SK-N-SH (cell line): ENCODE measurements around the gene HLA-B. TPM values are rescaled to one million over a fixed set of nuclear protein-coding genes. Genes with fewer than 3 reads are reported as not detected.

Experiments used
- CTCF ChIA-PET: fragments of 300-600, 350-600 bp; formaldehyde crosslinking; extraction: SDS; loops from one replicate; lab custom pipeline; 2021; lab: Yijun Ruan, JAX
- POLR2A ChIA-PET: fragments of 350-600 bp; sonication (Branson Sonifier 250); formaldehyde crosslinking; extraction: SDS; loops from one replicate; lab custom pipeline; 2020; ENCODE audit warnings: antibody characterized with exemption, inconsistent platforms; lab: Yijun Ruan, JAX
- DNase-seq: peaks from one replicate; pipeline ENCODE4 v3.0.0; 2012
- H2AFZ ChIP-seq: fragments of 200-600 bp; sonication (generic); 2 replicates; pipeline ENCODE4 v1.8.1; 2016; ENCODE audit warnings: antibody characterized with exemption, mild to moderate bottlenecking, low read depth
- H3F3A ChIP-seq: fragments of 200-600 bp; sonication (generic); replicated peaks from 2 replicates; pipeline ENCODE3; 2016; ENCODE audit warnings: antibody characterized with exemption, mild to moderate bottlenecking; ENCODE audit not compliant: insufficient read depth
- H3K27ac ChIP-seq, 2 experiments: fragments of 200-500 bp in 1 of 2; fragments of 200-600 bp in 1 of 2; sonication (Bioruptor generic) in 1 of 2; sonication (generic), shearing (Covaris generic) in 1 of 2; 2 replicates each; pipeline versions ENCODE4 v1.5.1 to v1.6.1; 2014 to 2016; ENCODE audit warnings: low read depth in 2 of 2, inconsistent platforms in 1 of 2, low read length in 1 of 2, mild to moderate bottlenecking in 1 of 2, mixed read lengths in 1 of 2
- H3K27me3 ChIP-seq: fragments of 200-600 bp; sonication (generic), shearing (Covaris generic); 2 replicates; pipeline ENCODE4 v1.6.1; 2016; ENCODE audit warnings: mixed run types; ENCODE audit not compliant: insufficient read depth
- H3K36me3 ChIP-seq, 2 experiments: fragments of 200-500 bp in 1 of 2; fragments of 200-600 bp in 1 of 2; sonication (Bioruptor generic) in 1 of 2; sonication (generic) in 1 of 2; replicated peaks in 1 of 2; 2 replicates each; pipeline versions ENCODE3 to v1.5.1; 2014 to 2016; ENCODE audit warnings: low read length in 1 of 2, mild to moderate bottlenecking in 1 of 2; ENCODE audit not compliant: insufficient read depth in 2 of 2, control insufficient read depth in 1 of 2
- H3K4me1 ChIP-seq, 2 experiments: fragments of 200-500 bp in 1 of 2; fragments of 200-600 bp in 1 of 2; sonication (Bioruptor generic) in 1 of 2; sonication (generic), shearing (Covaris generic) in 1 of 2; 2 replicates each; pipeline versions ENCODE4 v1.5.1 to v1.6.1; 2014 to 2016; ENCODE audit warnings: low read depth in 1 of 2, low read length in 1 of 2, mixed run types in 1 of 2; ENCODE audit not compliant: insufficient read depth in 2 of 2, control insufficient read depth in 1 of 2
- H3K4me2 ChIP-seq: fragments of 200-600 bp; sonication (generic), shearing (Covaris generic); 2 replicates; pipeline ENCODE4 v1.6.1; 2017; ENCODE audit warnings: mixed run types
- H3K4me3 ChIP-seq, 2 experiments: fragments of 200-500 bp in 1 of 2; fragments of 200-600 bp in 1 of 2; sonication (Bioruptor generic) in 1 of 2; sonication (generic), shearing (Covaris generic) in 1 of 2; 2 replicates each; pipeline versions ENCODE4 v1.5.1 to v1.8.1; 2014 to 2016; ENCODE audit warnings: low read depth in 2 of 2, inconsistent platforms in 1 of 2, low read length in 1 of 2, mild to moderate bottlenecking in 1 of 2, mixed read lengths in 1 of 2, moderate library complexity in 1 of 2
- H3K79me2 ChIP-seq: fragments of 200-600 bp; sonication (generic); 2 replicates; pipeline ENCODE4 v1.8.1; 2017; ENCODE audit warnings: mild to moderate bottlenecking; ENCODE audit not compliant: insufficient read depth
- H3K9ac ChIP-seq: fragments of 200-600 bp; sonication (generic); 2 replicates; pipeline ENCODE4 v1.6.1; 2017; ENCODE audit warnings: mixed run types
- H3K9me2 ChIP-seq: fragments of 200-600 bp; sonication (generic); 2 replicates; pipeline ENCODE4 v1.6.1; 2017; ENCODE audit warnings: mixed run types
- H3K9me3 ChIP-seq: fragments of 200-600 bp; sonication (generic); 2 replicates; pipeline ENCODE4 v1.6.1; 2017; ENCODE audit warnings: mixed run types, mild to moderate bottlenecking, moderate library complexity
- H4K20me1 ChIP-seq: fragments of 200-600 bp; sonication (generic); 2 replicates; pipeline ENCODE4 v1.6.1; 2017; ENCODE audit warnings: mild to moderate bottlenecking, mixed run types; ENCODE audit not compliant: insufficient read depth
- CHD2 ChIP-seq: fragments of 150-350 bp; IDR thresholded peaks from 2 replicates; pipeline ENCODE4 v1.6.1; 2018; ENCODE audit warnings: low read length; ENCODE audit not compliant: partially characterized antibody
- EZH2phosphoT487 ChIP-seq: fragments of 200-600 bp; sonication (generic); IDR thresholded peaks from 2 replicates; pipeline ENCODE4 v1.6.1; 2017; ENCODE audit warnings: low read depth, mixed run types, mild to moderate bottlenecking, antibody characterized with exemption, moderate library complexity, borderline replicate concordance
- FOSL2 ChIP-seq: IDR thresholded peaks from 2 replicates; pipeline ENCODE4 v1.4.0; 2012; ENCODE audit warnings: low read depth, mild to moderate bottlenecking, moderate library complexity, borderline replicate concordance
- FOXJ3 ChIP-seq: sonication (generic); formaldehyde crosslinking; IDR thresholded peaks from 2 replicates; pipeline ENCODE4 v1.5.1; 2020; ENCODE audit warnings: mild to moderate bottlenecking, missing genetic modification reagents
- GABPA ChIP-seq: IDR thresholded peaks from 2 replicates; pipeline ENCODE4 v1.4.0; 2012; ENCODE audit warnings: low read depth, mild to moderate bottlenecking
- GATA2 ChIP-seq: sonication (generic); formaldehyde crosslinking; IDR thresholded peaks from 2 replicates; pipeline ENCODE4 v1.5.0; 2020; ENCODE audit warnings: mild to moderate bottlenecking, missing genetic modification reagents
- IRF3 ChIP-seq: fragments of 150-350 bp; IDR thresholded peaks from 2 replicates; pipeline ENCODE4 v1.6.1; 2016; ENCODE audit warnings: mild to moderate bottlenecking, low read depth, low read length
- JUND ChIP-seq: IDR thresholded peaks from 2 replicates; pipeline ENCODE4 v1.4.0; 2012
- MAX ChIP-seq: IDR thresholded peaks from 2 replicates; pipeline ENCODE4 v1.4.0; 2012; ENCODE audit warnings: low read depth
- MXI1 ChIP-seq: IDR thresholded peaks from 2 replicates; pipeline ENCODE4 v1.6.1; 2012; ENCODE audit warnings: mild to moderate bottlenecking, low read depth, low read length, improper control_type of control experiment
- NRF1 ChIP-seq: IDR thresholded peaks from 2 replicates; pipeline ENCODE4 v1.6.1; 2012; ENCODE audit warnings: low read depth, mild to moderate bottlenecking, low read length
- PBX3 ChIP-seq: IDR thresholded peaks from 2 replicates; pipeline ENCODE4; 2012
- POLR2AphosphoS5 ChIP-seq: IDR thresholded peaks from 2 replicates; pipeline ENCODE4 v1.6.1; 2012; ENCODE audit warnings: low read depth, low read length
- RAD21 ChIP-seq: IDR thresholded peaks from 2 replicates; pipeline ENCODE4 v1.6.1; 2012; ENCODE audit warnings: mild to moderate bottlenecking, low read length
- RFX5 ChIP-seq: IDR thresholded peaks from 2 replicates; pipeline ENCODE4 v1.6.1; 2012; ENCODE audit warnings: mild to moderate bottlenecking, improper control_type of control experiment, low read length
- RXRA ChIP-seq: IDR thresholded peaks from 2 replicates; pipeline ENCODE4 v1.4.0; 2012; ENCODE audit warnings: low read depth, mild to moderate bottlenecking, borderline replicate concordance
- SIN3A ChIP-seq: IDR thresholded peaks from 2 replicates; pipeline ENCODE4 v1.6.1; 2012; ENCODE audit warnings: low read depth, mild to moderate bottlenecking, low read length, moderate library complexity, borderline replicate concordance
- SMC3 ChIP-seq: IDR thresholded peaks from 2 replicates; pipeline ENCODE4 v1.6.1; 2012; ENCODE audit warnings: low read depth, low read length, improper control_type of control experiment
- TAF1 ChIP-seq: IDR thresholded peaks from 2 replicates; pipeline ENCODE4 v1.6.1; 2012; ENCODE audit warnings: low read depth, mild to moderate bottlenecking, low read length, moderate library complexity, borderline replicate concordance
- TCF12 ChIP-seq: IDR thresholded peaks from 2 replicates; pipeline ENCODE4 v1.4.0; 2012
- TEAD4 ChIP-seq: IDR thresholded peaks from 2 replicates; pipeline ENCODE4 v1.4.0; 2012; ENCODE audit warnings: mild to moderate bottlenecking, borderline replicate concordance; ENCODE audit not compliant: insufficient read depth
- USF1 ChIP-seq: IDR thresholded peaks from 2 replicates; pipeline ENCODE4 v1.4.0; 2012; ENCODE audit warnings: low read depth, borderline replicate concordance
- USF2 ChIP-seq: fragments of 150-350 bp; IDR thresholded peaks from 2 replicates; pipeline ENCODE4 v1.6.1; 2017; ENCODE audit warnings: antibody characterized with exemption, low read length, low read depth, borderline replicate concordance
- WGBS: methylation state at CpG from one replicate; pipeline ENCODE4 v1.1.6; 2017; ENCODE audit warnings: low lambda C conversion rate; 5-methylcytosine and 5-hydroxymethylcytosine counted together
- polyA plus RNA-seq, 3 experiments: library from polyadenylated mRNA; depleted of rRNA; stranded (reverse); fragments of >200 nt; gene quantifications; 2 replicates each; pipeline ENCODE4 v1.2.3, GENCODE V29; 2012

Gene HLA-B
- polyA plus RNA-seq, 1 of the 3 experiments (the other 2 are of a cell fraction), result 18.7 TPM

- no peak for DNase-seq
- Histone ChIP-seq H3K36me3 (no peaks in the 10 kb centered on the region), H3F3A (no peaks in the 10 kb centered on the region), H3K79me2 (no peaks in the 10 kb centered on the region), H3K9me3 (no peaks in the 10 kb centered on the region)
- CTCF ChIA-PET, result interaction anchor here (2.4 kb wide), 1 partner anchor 61 kb away, joined by 9 read pairs; no protein-coding TSS in a partner anchor
- TF ChIP-seq RAD21, result no peak
- no peak for TF ChIP-seq TCF12
- no peak for TF ChIP-seq MXI1
- no peak for TF ChIP-seq MAX
- TF ChIP-seq IRF3, result no peak
- no peak for TF ChIP-seq GATA2 (CRISPR knock-in tag)
- no peak for TF ChIP-seq GABPA
- no peak for TF ChIP-seq RFX5
- TF ChIP-seq, all 33 proteins: peak for 0
- Histone ChIP-seq H2AFZ (no peak overlapping the region), H3K4me3 (no peak overlapping the region), H3K27ac (no peak overlapping the region), H3K4me2 (no peak overlapping the region), H4K20me1 (no peaks in the 10 kb centered on the region), H3K9me2 (no peaks in the 10 kb centered on the region), H3K4me1 (no peaks in the 10 kb centered on the region), H3K27me3 (peaks cover 31% of the 10 kb centered on the region; the same call in 1 of the 2 replicates), H3K9ac (no peak overlapping the region)
- POLR2A ChIA-PET, result no interaction called here
- 7% methylated on average over 4 of the region's 4 CpGs for WGBS
Observed at GRCh38 chr6:31305703-31306219, 51.2 kb downstream of the HLA-B start.

- POLR2A ChIA-PET, result no interaction called here
- no peak for DNase-seq
Observed at GRCh38 chr6:31304683-31305082, 52.3 kb downstream of the HLA-B start.

More at GRCh38 chr6:31304683-31305082, 52.3 kb downstream of the HLA-B start:
- Histone ChIP-seq H3K9me3 (no peaks in the 10 kb centered on the region), H3K27ac (no peak overlapping the region), H4K20me1 (no peaks in the 10 kb centered on the region), H3K36me3 (no peaks in the 10 kb centered on the region), H3K4me3 (no peak overlapping the region), H3F3A (no peaks in the 10 kb centered on the region), H3K4me2 (no peak overlapping the region), H3K4me1 (no peaks in the 10 kb centered on the region), H2AFZ (no peak overlapping the region), H3K79me2 (no peaks in the 10 kb centered on the region), H3K9ac (no peak overlapping the region), H3K27me3 (peaks cover 31% of the 10 kb centered on the region; the same call in 1 of the 2 replicates), H3K9me2 (no peaks in the 10 kb centered on the region)
- WGBS, result 6% methylated on average over 4 of the region's 4 CpGs
- CTCF ChIA-PET, result interaction anchor here (2.4 kb wide), 1 partner anchor 62 kb away, joined by 9 read pairs; no protein-coding TSS in a partner anchor
- TF ChIP-seq MXI1 (no peak), NRF1 (no peak), SMC3 (no peak), PBX3 (no peak), TEAD4 (no peak), RXRA (no peak), JUND (no peak), RFX5 (no peak), FOXJ3 (CRISPR knock-in tag) (no peak), CHD2 (no peak), GATA2 (CRISPR knock-in tag) (no peak), USF1 (no peak), SIN3A (no peak), EZH2phosphoT487 (no peak), USF2 (no peak), FOSL2 (no peak), POLR2AphosphoS5 (no peak), TAF1 (no peak)
